ENCODE results near the gene KCNQ1. TPM values are rescaled to one million over a fixed set of nuclear protein-coding genes. Genes with fewer than 3 reads are reported as not detected.

Gene KCNQ1
- total RNA-seq, 2 donors from 2014 or later = 4.4 to 25.3 TPM

DNA sequence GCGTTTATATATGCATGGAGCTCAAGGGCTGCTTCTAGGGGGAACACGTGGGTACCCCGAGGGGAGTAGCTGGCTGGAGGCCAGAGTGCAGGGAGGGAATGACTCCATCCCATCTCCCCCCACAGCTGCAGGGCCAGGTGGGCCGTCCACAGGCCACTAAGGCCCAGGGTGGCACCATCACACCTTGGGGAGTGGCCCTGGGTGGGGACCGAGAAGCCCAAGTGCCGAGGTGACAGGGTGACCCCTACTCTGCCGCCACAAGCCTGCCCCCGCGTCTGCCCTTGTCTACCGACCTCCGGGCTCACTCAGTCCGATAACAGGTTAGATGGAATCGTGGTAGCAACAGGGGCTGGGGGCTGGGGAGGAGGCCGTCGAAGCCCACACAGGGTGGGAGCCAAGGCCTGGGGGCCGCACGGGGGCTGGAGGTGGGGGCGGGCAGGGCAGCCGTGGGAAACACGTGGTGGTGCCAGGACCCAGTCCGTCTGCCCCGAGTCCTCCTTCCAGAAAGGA is 129.3 kb downstream of the KCNQ1 start:
- no peaks in the 10 kb centered on the region for H3K27me3 ChIP-seq (replicated peaks; ENCODE audit: insufficient read depth)
- TF ChIP-seq, protein P1, sequence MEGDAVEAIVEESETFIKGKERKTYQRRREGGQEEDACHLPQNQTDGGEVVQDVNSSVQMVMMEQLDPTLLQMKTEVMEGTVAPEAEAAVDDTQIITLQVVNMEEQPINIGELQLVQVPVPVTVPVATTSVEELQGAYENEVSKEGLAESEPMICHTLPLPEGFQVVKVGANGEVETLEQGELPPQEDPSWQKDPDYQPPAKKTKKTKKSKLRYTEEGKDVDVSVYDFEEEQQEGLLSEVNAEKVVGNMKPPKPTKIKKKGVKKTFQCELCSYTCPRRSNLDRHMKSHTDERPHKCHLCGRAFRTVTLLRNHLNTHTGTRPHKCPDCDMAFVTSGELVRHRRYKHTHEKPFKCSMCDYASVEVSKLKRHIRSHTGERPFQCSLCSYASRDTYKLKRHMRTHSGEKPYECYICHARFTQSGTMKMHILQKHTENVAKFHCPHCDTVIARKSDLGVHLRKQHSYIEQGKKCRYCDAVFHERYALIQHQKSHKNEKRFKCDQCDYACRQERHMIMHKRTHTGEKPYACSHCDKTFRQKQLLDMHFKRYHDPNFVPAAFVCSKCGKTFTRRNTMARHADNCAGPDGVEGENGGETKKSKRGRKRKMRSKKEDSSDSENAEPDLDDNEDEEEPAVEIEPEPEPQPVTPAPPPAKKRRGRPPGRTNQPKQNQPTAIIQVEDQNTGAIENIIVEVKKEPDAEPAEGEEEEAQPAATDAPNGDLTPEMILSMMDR (IDR thresholded peaks at IDR 0.05) = no peak
- H3K36me3 ChIP-seq = no peaks in the 10 kb centered on the region
- H3K9me3 ChIP-seq = no peaks in the 10 kb centered on the region
- H3K4me3 ChIP-seq = no peak overlapping the region
- no peaks in the 10 kb centered on the region for H3K4me1 ChIP-seq (ENCODE audit: control insufficient read depth in 1 of 2, low read depth in 2 of 2)
- no peak overlapping the region for H3K27ac ChIP-seq
- ATAC-seq (ENCODE audit: insufficient number of reproducible peaks, low FRiP score, low read depth) (no peak), DNase-seq (ENCODE audit: low spot score) (no peak)

DNA sequence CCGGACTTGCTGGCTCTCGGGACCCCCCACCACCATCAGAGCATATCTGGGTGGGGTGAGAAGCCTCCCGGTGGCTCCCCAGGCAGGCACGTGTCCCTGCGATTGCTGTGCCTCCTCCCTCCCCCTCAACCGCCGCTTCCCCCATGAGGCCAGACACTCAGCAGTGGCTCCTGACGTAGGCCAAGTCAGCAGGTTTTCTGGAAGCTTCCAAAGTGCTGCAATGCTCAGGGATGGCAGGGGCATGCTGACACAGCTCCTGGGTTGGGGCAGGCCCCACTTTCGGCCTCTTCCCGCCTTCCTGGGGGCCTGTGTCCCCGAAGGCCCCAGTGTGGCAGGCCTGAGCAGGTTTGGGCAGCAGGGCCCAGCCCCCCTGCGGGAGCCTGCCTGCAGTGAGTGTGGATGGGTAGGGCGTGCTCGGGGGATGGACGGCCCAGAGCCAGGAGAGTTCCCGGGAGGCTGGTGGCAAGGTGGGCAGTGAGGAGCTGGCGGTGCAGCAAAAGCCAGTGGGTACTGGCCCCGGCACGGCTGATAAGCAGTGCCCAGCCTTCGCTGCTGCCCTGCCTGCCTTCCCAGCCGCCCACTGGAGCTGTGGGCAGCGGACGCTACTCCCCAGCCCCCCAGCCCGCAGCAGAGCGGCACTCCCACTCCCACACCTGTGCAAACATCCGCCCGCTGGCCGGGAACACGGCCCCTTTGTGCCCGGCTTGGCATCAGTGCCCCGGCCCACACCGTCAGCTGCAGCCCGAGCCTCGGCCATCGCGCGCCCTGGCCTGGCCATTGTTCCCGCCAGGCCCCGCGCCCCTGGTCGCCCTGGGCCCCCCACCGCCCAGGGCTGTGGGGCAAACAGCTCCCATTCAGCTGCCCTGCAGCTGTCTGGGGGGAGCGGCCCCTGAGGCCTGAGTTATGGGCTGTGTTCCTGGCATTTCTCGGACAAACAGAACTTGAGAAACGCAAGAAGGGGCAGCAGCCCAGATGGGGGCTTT is 130.0 kb downstream of the KCNQ1 start:
- H3K27ac ChIP-seq = no peak overlapping the region
- TF ChIP-seq, protein P1 (IDR thresholded peaks at IDR 0.05) = no peak
- H3K36me3 ChIP-seq = no peaks in the 10 kb centered on the region
- no peak for ATAC-seq (ENCODE audit: insufficient number of reproducible peaks, low FRiP score, low read depth)
- H3K27me3 ChIP-seq (replicated peaks; ENCODE audit: insufficient read depth) = no peaks in the 10 kb centered on the region
- no peak for DNase-seq (ENCODE audit: low spot score)
- no peak overlapping the region for H3K4me3 ChIP-seq
- no peaks in the 10 kb centered on the region for H3K9me3 ChIP-seq
- no peaks in the 10 kb centered on the region for H3K4me1 ChIP-seq (ENCODE audit: control insufficient read depth in 1 of 2, low read depth in 2 of 2)

DNA sequence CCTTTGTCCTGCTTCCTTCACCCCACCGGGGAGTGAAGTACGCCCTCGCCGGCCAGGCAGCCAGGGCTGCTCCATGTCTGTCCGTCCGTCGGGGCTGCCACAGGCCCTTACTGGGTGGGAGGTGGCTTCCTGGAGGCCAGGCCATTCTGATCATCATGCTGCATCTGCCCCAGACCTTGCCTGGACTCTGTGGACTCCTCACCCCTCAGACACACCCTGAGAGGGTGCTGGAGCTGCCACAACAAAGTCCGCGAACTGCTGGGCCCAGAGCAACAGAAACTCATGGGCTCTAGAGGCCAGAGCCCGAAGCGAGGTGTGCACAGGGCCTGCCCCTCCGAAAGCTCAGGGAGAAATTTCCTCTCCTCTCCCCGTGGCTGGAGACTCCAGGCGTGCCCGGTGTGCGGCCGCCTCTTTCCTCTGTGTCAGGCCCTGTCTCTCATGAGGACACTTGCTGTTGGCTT is 130.8 kb downstream of the KCNQ1 start:
- Histone ChIP-seq H3K9me3 (no peaks in the 10 kb centered on the region), H3K4me3 (no peak overlapping the region), H3K4me1 (ENCODE audit: control insufficient read depth in 1 of 2, low read depth in 2 of 2) (no peaks in the 10 kb centered on the region), H3K27ac (no peak overlapping the region), H3K27me3 (replicated peaks; ENCODE audit: insufficient read depth) (no peaks in the 10 kb centered on the region), H3K36me3 (no peaks in the 10 kb centered on the region)
- ATAC-seq (ENCODE audit: insufficient number of reproducible peaks, low FRiP score, low read depth) (no peak), DNase-seq (ENCODE audit: low spot score) (no peak)
- TF ChIP-seq, protein P1 (IDR thresholded peaks at IDR 0.05) = no peak

DNA sequence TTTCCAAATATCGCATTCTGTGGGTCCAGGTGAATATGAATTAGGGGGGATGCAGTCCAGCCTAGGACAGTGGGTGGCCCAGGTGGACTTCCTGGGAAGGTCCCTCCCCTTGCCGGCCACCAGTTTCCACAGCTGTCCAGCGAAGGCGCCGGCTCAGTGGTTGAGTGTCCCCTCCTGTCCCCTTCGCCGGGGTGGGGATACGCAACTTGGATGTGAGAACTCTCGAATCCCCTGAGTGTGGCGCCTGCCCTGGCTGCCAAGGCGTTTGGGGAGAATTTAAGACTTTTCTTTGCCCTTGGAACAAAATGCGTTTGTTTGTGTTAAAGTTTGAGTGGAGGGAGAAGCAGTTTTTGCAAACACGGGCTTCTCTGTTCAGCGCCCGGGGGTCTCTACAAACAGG is 131.3 kb downstream of the KCNQ1 start:
- Histone ChIP-seq H3K4me1 (ENCODE audit: control insufficient read depth in 1 of 2, low read depth in 2 of 2) (no peaks in the 10 kb centered on the region), H3K27ac (no peak overlapping the region), H3K36me3 (no peaks in the 10 kb centered on the region), H3K4me3 (no peak overlapping the region), H3K27me3 (replicated peaks; ENCODE audit: insufficient read depth) (no peaks in the 10 kb centered on the region), H3K9me3 (no peaks in the 10 kb centered on the region)
- TF ChIP-seq, protein P1 (IDR thresholded peaks at IDR 0.05) = no peak
- DNase-seq (ENCODE audit: low spot score) (no peak), ATAC-seq (ENCODE audit: insufficient number of reproducible peaks, low FRiP score, low read depth) (no peak)

DNA sequence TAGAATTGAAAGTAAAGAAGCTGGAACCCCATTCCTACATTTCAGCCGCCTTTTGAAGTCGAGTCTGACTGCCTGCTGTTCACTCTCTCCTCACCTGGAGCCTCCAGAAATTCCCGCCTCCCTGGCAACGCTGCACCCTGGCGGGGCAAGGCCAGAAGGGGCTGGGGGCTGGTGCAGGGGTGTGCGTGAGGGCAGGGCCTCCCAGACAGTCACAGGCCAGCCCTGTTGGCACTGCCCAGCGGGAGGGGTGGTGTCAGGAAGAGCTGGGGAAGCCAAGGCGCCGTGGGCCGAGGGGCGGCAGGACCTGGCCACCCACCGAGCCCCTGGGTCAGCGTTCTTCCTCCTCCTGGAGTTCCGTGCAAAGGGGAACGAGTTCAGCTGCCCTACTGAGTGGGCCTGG is 131.7 kb downstream of the KCNQ1 start:
- Histone ChIP-seq H3K4me3 (no peak overlapping the region), H3K9me3 (no peaks in the 10 kb centered on the region), H3K4me1 (ENCODE audit: control insufficient read depth in 1 of 2, low read depth in 2 of 2) (no peaks in the 10 kb centered on the region), H3K27me3 (replicated peaks; ENCODE audit: insufficient read depth) (no peaks in the 10 kb centered on the region), H3K27ac (no peak overlapping the region), H3K36me3 (no peaks in the 10 kb centered on the region)
- TF ChIP-seq, protein P1 (IDR thresholded peaks at IDR 0.05) = no peak
- DNase-seq (ENCODE audit: low spot score) (no peak), ATAC-seq (ENCODE audit: insufficient number of reproducible peaks, low FRiP score, low read depth) (no peak)
